GM12878 (cell line): ENCODE measurements around the gene SPDYE8. TPM values are rescaled to one million over a fixed set of nuclear protein-coding genes. Genes with fewer than 3 reads are reported as not detected.

Experiments used
- ATF7 ChIP-seq: fragments of 450-650 bp; IDR thresholded peaks from 2 replicates; pipeline ENCODE4 v1.6.1; 2016; ENCODE audit warnings: low read depth, mild to moderate bottlenecking
- BHLHE40 ChIP-seq, 2 experiments: fragments of 450-650 bp in 1 of 2; IDR thresholded peaks; 2 replicates each; pipeline ENCODE4 v1.6.1; 2011 to 2017; ENCODE audit warnings: low read depth in 2 of 2, borderline replicate concordance in 1 of 2, improper control_type of control experiment in 1 of 2, low read length in 1 of 2, mild to moderate bottlenecking in 1 of 2
- CREB1 ChIP-seq: IDR thresholded peaks from 2 replicates; pipeline ENCODE4 v1.6.1; 2012; ENCODE audit warnings: low read depth, mild to moderate bottlenecking, inconsistent platforms
- HDGF ChIP-seq: fragments of 450-650 bp; IDR thresholded peaks from 2 replicates; pipeline ENCODE4 v1.6.1; 2016; ENCODE audit warnings: antibody characterized with exemption
- IKZF1 ChIP-seq: fragments of 450-650 bp; conservative IDR thresholded peaks from 2 replicates; pipeline ENCODE4 v1.6.1; 2017; ENCODE audit warnings: antibody characterized with exemption, mild to moderate bottlenecking
- MTA2 ChIP-seq: fragments of 450-650 bp; IDR thresholded peaks from 2 replicates; pipeline ENCODE4 v1.6.1; 2016; ENCODE audit warnings: low read depth, mild to moderate bottlenecking, moderate library complexity
- POLR2AphosphoS2 ChIP-seq: IDR thresholded peaks from 2 replicates; pipeline ENCODE4 v1.6.1; 2011; ENCODE audit warnings: low read depth, mild to moderate bottlenecking, low read length, improper control_type of control experiment, moderate library complexity
- RAD51 ChIP-seq: fragments of 450-650 bp; IDR thresholded peaks from 2 replicates; pipeline ENCODE4 v1.6.1; 2016; ENCODE audit warnings: moderate library complexity, mild to moderate bottlenecking, inconsistent platforms
- RUNX3 ChIP-seq: IDR thresholded peaks from 2 replicates; pipeline ENCODE4 v1.6.1; 2012; ENCODE audit warnings: low read length, inconsistent platforms
- SMAD1 ChIP-seq: fragments of 450-650 bp; IDR thresholded peaks from 2 replicates; pipeline ENCODE4 v1.6.1; 2018; ENCODE audit warnings: mild to moderate bottlenecking, low read depth; ENCODE audit not compliant: partially characterized antibody
- TCF12 ChIP-seq: IDR thresholded peaks from 2 replicates; pipeline ENCODE4 v1.6.1; 2011; ENCODE audit warnings: low read depth, mild to moderate bottlenecking, low read length
- YY1 ChIP-seq: IDR thresholded peaks from 2 replicates; pipeline ENCODE4 v1.6.1; 2011; ENCODE audit warnings: low read depth, mild to moderate bottlenecking, low read length
- ZNF207 ChIP-seq: fragments of 450-650 bp; IDR thresholded peaks from 2 replicates; pipeline ENCODE4 v1.6.1; 2014; ENCODE audit warnings: antibody characterized with exemption, mild to moderate bottlenecking, borderline replicate concordance
- polyA plus RNA-seq, 11 experiments: library from polyadenylated mRNA; depleted of rRNA in 4 of 11; unstranded in 6 of 11; stranded (reverse) in 5 of 11; fragments of >200 nt; fragmentation: Nextera tagmentation in 4 of 11; fragmentation: Illumina TruSeq in 1 of 11; extraction: Ambion mirVana in 4 of 11; extraction: Trizol in 1 of 11; gene quantifications; 1 replicate in 1 of 11; 2 replicates in 10 of 11; pipeline versions ENCODE4 v1.2.1 to v1.2.3, GENCODE V29; 2011 to 2016; ENCODE audit warnings: inconsistent platforms in 2 of 11, missing spikeins in 2 of 11, low read depth in 1 of 11
- total RNA-seq, 4 experiments: library from RNA; depleted of rRNA in 3 of 4; stranded (reverse); fragments of >200 nt in 3 of 4; fragmentation: Illumina TruSeq in 1 of 4; extraction: Trizol in 1 of 4; gene quantifications; 2 replicates each; pipeline versions ENCODE4 v1.2.1 to v1.2.3, GENCODE V29; 2013 to 2021
- TF ChIP-seq, protein P1 (sequence below): fragments of 450-650 bp; IDR thresholded peaks from 2 replicates; pipeline ENCODE4 v1.6.1; 2017; ENCODE audit warnings: borderline replicate concordance
- TF ChIP-seq, protein P2 (sequence below): fragments of 450-650 bp; IDR thresholded peaks from 2 replicates; pipeline ENCODE4 v1.6.1; 2014; ENCODE audit warnings: mild to moderate bottlenecking
- TF ChIP-seq, protein P3 (sequence below): fragments of 450-650 bp; IDR thresholded peaks from 2 replicates; pipeline ENCODE4 v1.6.1; 2016; ENCODE audit warnings: mild to moderate bottlenecking
- TF ChIP-seq, protein P4 (sequence below): IDR thresholded peaks from 2 replicates; pipeline ENCODE4 v1.6.1; 2011; ENCODE audit warnings: borderline replicate concordance, low read depth, mild to moderate bottlenecking, moderate library complexity, low read length; ENCODE audit not compliant: insufficient read depth, poor library complexity, severe bottlenecking
- TF ChIP-seq, protein P5 (sequence below): fragments of 450-650 bp; IDR thresholded peaks from 2 replicates; pipeline ENCODE4 v1.6.1; 2017; ENCODE audit warnings: low read depth, mild to moderate bottlenecking, moderate library complexity
- TF ChIP-seq, protein P6 (sequence below): fragments of 450-650 bp; IDR thresholded peaks from 2 replicates; pipeline ENCODE4 v1.6.1; 2017; ENCODE audit warnings: mild to moderate bottlenecking, low read depth, inconsistent platforms; ENCODE audit not compliant: poor library complexity, severe bottlenecking

Gene SPDYE8
- total and polyA plus RNA-seq, 10 of the 15 experiments (the other 5 are each of a cell fraction or from before 2014, with no cell fraction given): 0.04 to 0.83 (median 0.35) TPM; not detected in 6

DNA sequence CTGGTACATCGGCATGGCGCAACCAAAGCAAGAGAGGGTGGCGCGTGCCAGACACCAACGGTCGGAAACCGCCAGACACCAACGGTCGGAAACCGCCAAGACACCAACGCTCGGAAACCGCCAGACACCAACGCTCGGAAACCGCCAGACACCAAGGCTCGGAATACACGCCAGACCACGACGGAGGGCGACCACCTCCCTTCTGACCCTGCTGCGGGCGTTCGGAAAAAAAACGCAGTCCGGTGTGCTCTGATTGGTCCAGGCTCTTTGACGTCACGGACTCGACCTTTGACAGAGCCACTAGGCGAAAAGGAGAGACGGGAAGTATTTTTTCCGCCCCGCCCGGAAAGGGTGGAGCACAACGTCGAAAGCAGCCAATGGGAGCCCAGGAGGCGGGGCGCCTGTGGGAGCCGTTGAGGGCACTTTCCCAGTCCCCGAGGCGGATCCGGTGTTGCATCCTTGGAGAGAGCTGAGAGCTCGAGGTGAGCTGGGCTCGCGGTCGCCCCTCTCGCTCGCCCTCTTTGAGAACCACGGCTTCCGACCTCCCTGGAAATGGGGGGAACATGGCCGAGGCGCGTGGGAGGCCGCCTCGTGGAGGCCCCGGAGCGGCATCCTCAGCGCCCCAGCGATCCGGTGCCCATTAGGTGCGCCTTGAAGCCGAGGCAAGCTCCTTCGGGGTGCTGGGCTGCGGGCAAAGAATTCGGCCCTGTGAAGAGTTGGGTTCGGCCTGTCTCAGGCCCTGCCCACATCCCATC is 23.7 kb downstream of the SPDYE8 start (continued):
- TF ChIP-seq, protein P1, sequence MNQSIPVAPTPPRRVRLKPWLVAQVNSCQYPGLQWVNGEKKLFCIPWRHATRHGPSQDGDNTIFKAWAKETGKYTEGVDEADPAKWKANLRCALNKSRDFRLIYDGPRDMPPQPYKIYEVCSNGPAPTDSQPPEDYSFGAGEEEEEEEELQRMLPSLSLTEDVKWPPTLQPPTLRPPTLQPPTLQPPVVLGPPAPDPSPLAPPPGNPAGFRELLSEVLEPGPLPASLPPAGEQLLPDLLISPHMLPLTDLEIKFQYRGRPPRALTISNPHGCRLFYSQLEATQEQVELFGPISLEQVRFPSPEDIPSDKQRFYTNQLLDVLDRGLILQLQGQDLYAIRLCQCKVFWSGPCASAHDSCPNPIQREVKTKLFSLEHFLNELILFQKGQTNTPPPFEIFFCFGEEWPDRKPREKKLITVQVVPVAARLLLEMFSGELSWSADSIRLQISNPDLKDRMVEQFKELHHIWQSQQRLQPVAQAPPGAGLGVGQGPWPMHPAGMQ: 0 out of 2 replicates have a peak, but pooled peaks have one; percentile 29
- TF ChIP-seq RUNX3 (peak; percentile 57), HDGF (peak; percentile 58; the same call in 1 of the 2 replicates), POLR2AphosphoS2 (0 out of 2 replicates have a peak, but pooled peaks have one; percentile 52), MTA2 (peak; percentile 71), SMAD1 (peak; percentile 51), IKZF1 (0 out of 2 replicates have a peak, but pooled peaks have one; percentile 31), YY1 (peak; percentile 42; the same call in 1 of the 2 replicates), ZNF207 (peak; percentile 32; the same call in 1 of the 2 replicates), RAD51 (peak; percentile 26; the same call in 1 of the 2 replicates), CREB1 (peak; percentile 49; the same call in 1 of the 2 replicates), TCF12 (0 out of 2 replicates have a peak, but pooled peaks have one; percentile 20), ATF7 (peak; percentile 60; the same call in 1 of the 2 replicates), BHLHE40 (IDR thresholded peaks at IDR 0.05; ENCODE audit: borderline replicate concordance in 1 of 2, low read depth in 2 of 2, low read length in 1 of 2) (peak in 1 of 2 experiments; percentile 77; a peak in 2 of 4 replicates)
- TF ChIP-seq, protein P2, sequence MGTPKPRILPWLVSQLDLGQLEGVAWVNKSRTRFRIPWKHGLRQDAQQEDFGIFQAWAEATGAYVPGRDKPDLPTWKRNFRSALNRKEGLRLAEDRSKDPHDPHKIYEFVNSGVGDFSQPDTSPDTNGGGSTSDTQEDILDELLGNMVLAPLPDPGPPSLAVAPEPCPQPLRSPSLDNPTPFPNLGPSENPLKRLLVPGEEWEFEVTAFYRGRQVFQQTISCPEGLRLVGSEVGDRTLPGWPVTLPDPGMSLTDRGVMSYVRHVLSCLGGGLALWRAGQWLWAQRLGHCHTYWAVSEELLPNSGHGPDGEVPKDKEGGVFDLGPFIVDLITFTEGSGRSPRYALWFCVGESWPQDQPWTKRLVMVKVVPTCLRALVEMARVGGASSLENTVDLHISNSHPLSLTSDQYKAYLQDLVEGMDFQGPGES: peak; percentile 71; the same call in 1 of the 2 replicates
- TF ChIP-seq, protein P3, sequence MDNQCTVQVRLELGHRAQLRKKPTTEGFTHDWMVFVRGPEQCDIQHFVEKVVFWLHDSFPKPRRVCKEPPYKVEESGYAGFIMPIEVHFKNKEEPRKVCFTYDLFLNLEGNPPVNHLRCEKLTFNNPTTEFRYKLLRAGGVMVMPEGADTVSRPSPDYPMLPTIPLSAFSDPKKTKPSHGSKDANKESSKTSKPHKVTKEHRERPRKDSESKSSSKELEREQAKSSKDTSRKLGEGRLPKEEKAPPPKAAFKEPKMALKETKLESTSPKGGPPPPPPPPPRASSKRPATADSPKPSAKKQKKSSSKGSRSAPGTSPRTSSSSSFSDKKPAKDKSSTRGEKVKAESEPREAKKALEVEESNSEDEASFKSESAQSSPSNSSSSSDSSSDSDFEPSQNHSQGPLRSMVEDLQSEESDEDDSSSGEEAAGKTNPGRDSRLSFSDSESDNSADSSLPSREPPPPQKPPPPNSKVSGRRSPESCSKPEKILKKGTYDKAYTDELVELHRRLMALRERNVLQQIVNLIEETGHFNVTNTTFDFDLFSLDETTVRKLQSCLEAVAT: peak; percentile 86
- TF ChIP-seq, protein P4, sequence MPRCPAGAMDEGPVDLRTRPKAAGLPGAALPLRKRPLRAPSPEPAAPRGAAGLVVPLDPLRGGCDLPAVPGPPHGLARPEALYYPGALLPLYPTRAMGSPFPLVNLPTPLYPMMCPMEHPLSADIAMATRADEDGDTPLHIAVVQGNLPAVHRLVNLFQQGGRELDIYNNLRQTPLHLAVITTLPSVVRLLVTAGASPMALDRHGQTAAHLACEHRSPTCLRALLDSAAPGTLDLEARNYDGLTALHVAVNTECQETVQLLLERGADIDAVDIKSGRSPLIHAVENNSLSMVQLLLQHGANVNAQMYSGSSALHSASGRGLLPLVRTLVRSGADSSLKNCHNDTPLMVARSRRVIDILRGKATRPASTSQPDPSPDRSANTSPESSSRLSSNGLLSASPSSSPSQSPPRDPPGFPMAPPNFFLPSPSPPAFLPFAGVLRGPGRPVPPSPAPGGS: peak; percentile 27
- TF ChIP-seq, protein P5, sequence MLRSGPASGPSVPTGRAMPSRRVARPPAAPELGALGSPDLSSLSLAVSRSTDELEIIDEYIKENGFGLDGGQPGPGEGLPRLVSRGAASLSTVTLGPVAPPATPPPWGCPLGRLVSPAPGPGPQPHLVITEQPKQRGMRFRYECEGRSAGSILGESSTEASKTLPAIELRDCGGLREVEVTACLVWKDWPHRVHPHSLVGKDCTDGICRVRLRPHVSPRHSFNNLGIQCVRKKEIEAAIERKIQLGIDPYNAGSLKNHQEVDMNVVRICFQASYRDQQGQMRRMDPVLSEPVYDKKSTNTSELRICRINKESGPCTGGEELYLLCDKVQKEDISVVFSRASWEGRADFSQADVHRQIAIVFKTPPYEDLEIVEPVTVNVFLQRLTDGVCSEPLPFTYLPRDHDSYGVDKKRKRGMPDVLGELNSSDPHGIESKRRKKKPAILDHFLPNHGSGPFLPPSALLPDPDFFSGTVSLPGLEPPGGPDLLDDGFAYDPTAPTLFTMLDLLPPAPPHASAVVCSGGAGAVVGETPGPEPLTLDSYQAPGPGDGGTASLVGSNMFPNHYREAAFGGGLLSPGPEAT: peak; percentile 55; the same call in 1 of the 2 replicates
- TF ChIP-seq, protein P6, sequence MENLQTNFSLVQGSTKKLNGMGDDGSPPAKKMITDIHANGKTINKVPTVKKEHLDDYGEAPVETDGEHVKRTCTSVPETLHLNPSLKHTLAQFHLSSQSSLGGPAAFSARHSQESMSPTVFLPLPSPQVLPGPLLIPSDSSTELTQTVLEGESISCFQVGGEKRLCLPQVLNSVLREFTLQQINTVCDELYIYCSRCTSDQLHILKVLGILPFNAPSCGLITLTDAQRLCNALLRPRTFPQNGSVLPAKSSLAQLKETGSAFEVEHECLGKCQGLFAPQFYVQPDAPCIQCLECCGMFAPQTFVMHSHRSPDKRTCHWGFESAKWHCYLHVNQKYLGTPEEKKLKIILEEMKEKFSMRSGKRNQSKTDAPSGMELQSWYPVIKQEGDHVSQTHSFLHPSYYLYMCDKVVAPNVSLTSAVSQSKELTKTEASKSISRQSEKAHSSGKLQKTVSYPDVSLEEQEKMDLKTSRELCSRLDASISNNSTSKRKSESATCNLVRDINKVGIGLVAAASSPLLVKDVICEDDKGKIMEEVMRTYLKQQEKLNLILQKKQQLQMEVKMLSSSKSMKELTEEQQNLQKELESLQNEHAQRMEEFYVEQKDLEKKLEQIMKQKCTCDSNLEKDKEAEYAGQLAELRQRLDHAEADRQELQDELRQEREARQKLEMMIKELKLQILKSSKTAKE: peak; percentile 57
